ENCODE data around the gene SOBP. TPM values are rescaled to one million over a fixed set of nuclear protein-coding genes. Genes with fewer than 3 reads are reported as not detected.
"Not testable (repeated sequence)": the region's sequence is repeated elsewhere in the genome, so short reads cannot be mapped to it uniquely, and the experiment has no call there.

The SOBP gene
- total RNA-seq, 2 donors from 2014 or later, result 0.16 TPM; not detected in 1

DNA sequence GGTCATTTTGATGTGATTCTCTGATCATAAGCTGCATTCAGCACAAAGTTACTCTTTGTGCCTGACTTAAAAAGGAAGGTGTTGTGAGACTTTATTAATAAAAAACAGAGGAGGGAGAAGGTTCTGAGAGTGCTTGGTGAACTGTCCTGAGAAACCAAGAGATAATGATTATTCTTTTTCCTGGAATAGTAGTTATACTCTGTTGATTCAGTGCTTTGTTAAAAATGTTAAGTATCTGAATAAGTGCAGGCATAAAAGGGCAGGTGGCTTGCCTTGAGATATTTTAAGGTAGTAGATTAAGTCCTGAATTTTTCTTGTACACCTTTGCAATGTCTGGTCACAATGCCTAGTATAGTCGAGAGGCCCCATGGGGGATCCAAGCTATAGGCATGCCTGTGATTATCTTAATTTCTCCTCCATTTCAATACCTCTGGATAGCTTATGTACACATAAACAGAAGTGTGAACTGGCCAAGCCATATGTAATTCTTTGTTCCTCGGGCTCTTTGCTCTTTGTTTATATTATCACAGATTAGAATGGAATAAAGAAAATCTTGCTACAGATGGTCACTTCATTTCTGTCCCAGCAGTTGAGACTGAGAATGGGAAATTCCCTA is 50.0 kb downstream of the SOBP start:
- Mint-ChIP-seq H3K4me3 (no peak overlapping the region), H3K36me3 (ENCODE audit: low read depth) (peaks cover 4% of the 10 kb centered on the region), H3K4me1 (no peaks in the 10 kb centered on the region), H3K27me3 (peaks cover 55% of the 10 kb centered on the region), H3K27ac (no peak overlapping the region)
- no peak for DNase-seq
- ATAC-seq, result no peak
- H3K9me3 ChIP-seq (ENCODE audit: control insufficient read depth, low read length, poor library complexity, severe bottlenecking), result no peaks in the 10 kb centered on the region

GRCh38 chr6:107540465-107540857 is 50.5 kb downstream of the SOBP start:
- no peak overlapping the region for H3K4me3 Mint-ChIP-seq

GRCh38 chr6:107542192-107542668 is 52.3 kb downstream of the SOBP start:
- no peak overlapping the region for H3K4me3 Mint-ChIP-seq
- H3K36me3 Mint-ChIP-seq (ENCODE audit: low read depth), result peaks cover 8% of the 10 kb centered on the region
- peaks cover 69% of the 10 kb centered on the region for H3K27me3 Mint-ChIP-seq
- DNase-seq (no peak), ATAC-seq (no peak)
- H3K27ac Mint-ChIP-seq, result no peak overlapping the region
- H3K9me3 ChIP-seq (ENCODE audit: control insufficient read depth, low read length, poor library complexity, severe bottlenecking), result no peaks in the 10 kb centered on the region
- H3K4me1 Mint-ChIP-seq, result no peaks in the 10 kb centered on the region

More at GRCh38 chr6:107540465-107540857, 50.5 kb downstream of the SOBP start:
- peaks cover 60% of the 10 kb centered on the region for H3K27me3 Mint-ChIP-seq
- ATAC-seq (no peak), DNase-seq (no peak)
- peaks cover 4% of the 10 kb centered on the region for H3K36me3 Mint-ChIP-seq (ENCODE audit: low read depth)
- H3K27ac Mint-ChIP-seq, result no peak overlapping the region
- H3K9me3 ChIP-seq (ENCODE audit: control insufficient read depth, low read length, poor library complexity, severe bottlenecking), result no peaks in the 10 kb centered on the region
- H3K4me1 Mint-ChIP-seq, result no peaks in the 10 kb centered on the region

- no peaks in the 10 kb centered on the region for H3K4me1 Mint-ChIP-seq
- ATAC-seq, result no peak
- H3K27me3 Mint-ChIP-seq, result peaks cover 69% of the 10 kb centered on the region
Measured at GRCh38 chr6:107543088-107543487, 53.2 kb downstream of the SOBP start.

DNA sequence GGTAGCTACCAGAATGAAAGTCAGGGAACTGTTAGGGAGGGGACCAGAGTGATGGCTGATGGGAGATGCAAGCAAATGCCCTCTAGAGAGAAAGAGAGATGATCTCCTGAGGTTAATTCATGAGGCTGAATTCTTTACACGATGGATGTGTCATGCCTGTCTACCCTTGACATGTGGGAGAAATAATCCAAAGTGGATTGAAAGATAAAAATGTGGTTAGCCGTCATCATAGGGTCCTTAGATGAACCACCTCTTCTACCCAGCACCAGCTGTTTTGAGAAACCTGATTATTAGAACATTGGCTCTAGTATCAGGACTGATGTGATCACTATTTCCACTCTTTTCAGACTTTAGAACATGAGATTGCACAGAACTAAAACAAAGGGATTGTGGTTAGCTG is 53.6 kb downstream of the SOBP start:
- H3K36me3 Mint-ChIP-seq (ENCODE audit: low read depth), result peaks cover 8% of the 10 kb centered on the region
- H3K4me3 Mint-ChIP-seq, result no peak overlapping the region
- no peaks in the 10 kb centered on the region for H3K4me1 Mint-ChIP-seq
- H3K27ac Mint-ChIP-seq, result no peak overlapping the region
- peaks cover 66% of the 10 kb centered on the region for H3K27me3 Mint-ChIP-seq
- no peak for ATAC-seq
- no peak for DNase-seq
- no peaks in the 10 kb centered on the region for H3K9me3 ChIP-seq (ENCODE audit: control insufficient read depth, low read length, poor library complexity, severe bottlenecking)

More at GRCh38 chr6:107543088-107543487, 53.2 kb downstream of the SOBP start:
- H3K4me3 Mint-ChIP-seq, result no peak overlapping the region
- no peak for DNase-seq
- H3K36me3 Mint-ChIP-seq (ENCODE audit: low read depth), result peaks cover 8% of the 10 kb centered on the region
- no peak overlapping the region for H3K27ac Mint-ChIP-seq
- H3K9me3 ChIP-seq (ENCODE audit: control insufficient read depth, low read length, poor library complexity, severe bottlenecking), result no peaks in the 10 kb centered on the region

- peaks cover 60% of the 10 kb centered on the region for H3K27me3 Mint-ChIP-seq
- no peak for DNase-seq
- ATAC-seq, result no peak
- H3K36me3 Mint-ChIP-seq (ENCODE audit: low read depth), result peaks cover 8% of the 10 kb centered on the region
- H3K27ac Mint-ChIP-seq, result no peak overlapping the region
- H3K4me3 Mint-ChIP-seq, result no peak overlapping the region
- no peaks in the 10 kb centered on the region for H3K9me3 ChIP-seq (ENCODE audit: control insufficient read depth, low read length, poor library complexity, severe bottlenecking)
- no peaks in the 10 kb centered on the region for H3K4me1 Mint-ChIP-seq
Measured at GRCh38 chr6:107545763-107546162, 55.8 kb downstream of the SOBP start.

DNA sequence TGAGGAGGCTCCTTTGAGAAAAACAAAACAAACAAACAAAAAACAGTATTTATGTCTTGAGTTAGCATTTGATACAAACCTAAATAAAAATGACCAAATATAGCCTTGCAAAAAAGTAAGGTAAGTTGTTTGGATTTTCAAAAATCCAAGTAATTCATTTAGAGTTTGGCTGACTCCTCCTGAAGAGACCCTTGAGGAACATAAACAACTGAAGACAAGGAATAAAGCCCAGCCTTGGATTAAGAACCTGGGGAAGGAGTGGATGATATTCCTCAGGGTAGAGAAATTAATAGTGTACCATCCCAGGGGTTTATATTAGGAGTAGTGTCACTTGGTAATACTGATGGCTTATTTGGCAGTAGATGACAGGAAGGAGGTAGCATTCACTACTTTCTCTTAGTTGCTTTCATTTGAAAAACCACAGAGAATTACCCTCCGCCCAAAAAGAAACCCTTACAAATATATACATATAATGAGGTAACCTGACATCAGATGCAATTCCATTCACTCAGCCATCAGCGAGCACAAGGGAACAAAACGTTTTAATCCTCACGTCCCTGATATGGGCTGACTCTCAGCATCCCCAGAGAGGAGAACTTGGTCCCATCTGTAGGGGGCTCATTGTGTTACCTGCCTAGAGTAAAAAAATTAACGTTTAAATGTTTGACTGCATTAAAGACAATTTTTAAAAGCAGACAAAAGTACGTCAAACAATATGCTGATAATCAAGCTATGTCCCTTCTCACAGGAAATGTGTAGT is 57.0 kb downstream of the SOBP start:
- ATAC-seq, result no peak
- Mint-ChIP-seq H3K4me3 (no peak overlapping the region), H3K27ac (no peak overlapping the region), H3K27me3 (peaks cover 54% of the 10 kb centered on the region), H3K4me1 (no peaks in the 10 kb centered on the region), H3K36me3 (ENCODE audit: low read depth) (peaks cover 8% of the 10 kb centered on the region)
- H3K9me3 ChIP-seq (ENCODE audit: control insufficient read depth, low read length, poor library complexity, severe bottlenecking), result no peaks in the 10 kb centered on the region
- no peak for DNase-seq

- ATAC-seq (no peak), DNase-seq (no peak)
- H3K4me3 Mint-ChIP-seq, result no peak overlapping the region
- peaks cover 5% of the 10 kb centered on the region for H3K36me3 Mint-ChIP-seq (ENCODE audit: low read depth)
- H3K9me3 ChIP-seq (ENCODE audit: control insufficient read depth, low read length, poor library complexity, severe bottlenecking), result no peaks in the 10 kb centered on the region
- H3K27me3 Mint-ChIP-seq, result peaks cover 48% of the 10 kb centered on the region
- no peak overlapping the region for H3K27ac Mint-ChIP-seq
- no peaks in the 10 kb centered on the region for H3K4me1 Mint-ChIP-seq
Measured at GRCh38 chr6:107547451-107547840, 57.5 kb downstream of the SOBP start.

DNA sequence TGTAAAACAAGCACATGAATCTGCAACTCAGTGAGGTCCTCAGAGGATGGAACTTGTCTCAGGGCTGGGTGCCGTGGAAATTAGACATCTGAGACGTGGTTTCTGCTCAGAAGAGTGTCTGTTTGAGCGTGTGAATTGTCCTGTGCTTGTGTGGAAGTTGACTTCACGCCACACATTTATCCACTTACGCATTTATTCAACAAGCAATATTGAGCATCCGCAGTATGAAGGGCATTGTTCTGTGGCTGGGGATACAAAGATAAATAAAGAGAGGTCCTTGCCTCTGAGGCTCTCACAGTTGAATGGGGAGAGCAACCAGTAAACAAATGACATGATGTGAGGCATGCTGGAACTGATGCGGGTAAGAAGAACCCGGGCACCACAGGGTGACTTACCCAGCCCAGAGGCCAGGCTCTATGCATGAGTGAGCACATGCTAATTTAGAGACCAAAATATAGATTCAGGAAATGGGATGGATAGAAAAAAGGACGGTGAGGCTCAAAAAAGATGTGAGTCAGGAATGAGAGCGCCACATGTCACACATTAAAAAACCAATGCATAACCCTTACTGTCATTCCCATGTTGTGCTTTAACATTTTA is 60.4 kb downstream of the SOBP start:
- H3K36me3 Mint-ChIP-seq (ENCODE audit: low read depth), result peaks cover 4% of the 10 kb centered on the region
- peaks cover 22% of the 10 kb centered on the region for H3K27me3 Mint-ChIP-seq
- DNase-seq (no peak), ATAC-seq (no peak)
- H3K4me3 Mint-ChIP-seq, result no peak overlapping the region
- H3K27ac Mint-ChIP-seq, result no peak overlapping the region
- no peaks in the 10 kb centered on the region for H3K4me1 Mint-ChIP-seq
- no peaks in the 10 kb centered on the region for H3K9me3 ChIP-seq (ENCODE audit: control insufficient read depth, low read length, poor library complexity, severe bottlenecking)

GRCh38 chr6:107550906-107551305 is 61.0 kb downstream of the SOBP start:
- Mint-ChIP-seq H3K36me3 (ENCODE audit: low read depth) (peaks cover 1% of the 10 kb centered on the region), H3K4me1 (no peaks in the 10 kb centered on the region), H3K4me3 (no peak overlapping the region), H3K27me3 (peaks cover 18% of the 10 kb centered on the region), H3K27ac (no peak overlapping the region)
- DNase-seq (no peak), ATAC-seq (no peak)
- no peaks in the 10 kb centered on the region for H3K9me3 ChIP-seq (ENCODE audit: control insufficient read depth, low read length, poor library complexity, severe bottlenecking)

DNA sequence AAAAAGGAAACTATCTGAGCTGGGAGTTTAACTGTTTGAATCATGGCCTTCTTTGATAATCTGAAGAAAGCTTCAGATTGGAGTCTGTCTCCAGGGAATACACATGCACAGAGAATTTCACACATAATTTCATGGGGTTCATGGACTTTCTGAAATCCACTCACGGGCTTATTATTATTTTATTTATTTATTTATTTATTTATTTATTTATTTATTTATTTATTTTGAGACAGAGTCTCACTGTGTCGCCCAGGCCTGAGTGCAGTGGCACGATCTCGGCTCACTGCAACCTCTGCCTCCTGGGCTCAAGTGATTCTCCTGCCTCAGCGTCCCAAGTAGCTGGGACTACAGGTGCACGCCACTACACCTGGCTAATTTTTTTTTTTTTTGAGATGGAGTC is 63.2 kb downstream of the SOBP start:
- DNase-seq; H3K9me3 ChIP-seq (ENCODE audit: control insufficient read depth, low read length, poor library complexity, severe bottlenecking); H3K4me3 Mint-ChIP-seq; ATAC-seq; H3K4me1 Mint-ChIP-seq; H3K36me3 Mint-ChIP-seq (ENCODE audit: low read depth); H3K27ac Mint-ChIP-seq: not testable (repeated sequence)
- peaks cover 13% of the 10 kb centered on the region for H3K27me3 Mint-ChIP-seq

DNA sequence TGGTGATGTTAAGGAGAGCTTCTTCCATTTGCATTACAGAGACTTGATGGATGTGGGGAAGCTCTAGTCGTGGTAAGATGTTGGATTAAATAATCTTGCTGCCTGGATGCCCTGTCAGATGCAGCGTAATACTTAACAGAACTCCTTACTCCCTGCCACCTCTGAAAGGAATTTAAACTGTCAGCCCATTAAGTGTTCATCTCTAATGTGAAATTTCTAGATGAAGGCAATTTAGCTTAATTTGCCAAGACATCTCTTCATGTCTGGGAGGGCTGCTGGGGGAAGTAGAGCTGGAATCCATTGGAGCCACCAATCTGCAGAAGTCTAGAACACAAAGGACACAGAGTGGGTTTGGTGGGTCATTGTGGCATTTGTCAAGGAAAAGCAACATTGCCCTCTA is 64.4 kb downstream of the SOBP start:
- no peak for DNase-seq
- Mint-ChIP-seq H3K4me1 (no peaks in the 10 kb centered on the region), H3K27me3 (peaks cover 16% of the 10 kb centered on the region), H3K36me3 (ENCODE audit: low read depth) (no peaks in the 10 kb centered on the region), H3K27ac (no peak overlapping the region), H3K4me3 (no peak overlapping the region)
- no peaks in the 10 kb centered on the region for H3K9me3 ChIP-seq (ENCODE audit: control insufficient read depth, low read length, poor library complexity, severe bottlenecking)
- no peak for ATAC-seq

GRCh38 chr6:107554918-107555317 is 65.0 kb downstream of the SOBP start:
- Mint-ChIP-seq H3K27me3 (peaks cover 17% of the 10 kb centered on the region), H3K4me1 (no peaks in the 10 kb centered on the region), H3K27ac (no peak overlapping the region), H3K36me3 (ENCODE audit: low read depth) (no peaks in the 10 kb centered on the region), H3K4me3 (no peak overlapping the region)
- no peak for DNase-seq
- no peaks in the 10 kb centered on the region for H3K9me3 ChIP-seq (ENCODE audit: control insufficient read depth, low read length, poor library complexity, severe bottlenecking)
- ATAC-seq, result no peak
